Activated CD8-positive, alpha-beta memory T cell treated with anti-CD3 and anti-CD28 coated beads for 24 hours (primary cell): ENCODE measurements around the gene GJB5.
"Not testable (repeated sequence)": the region's sequence is repeated elsewhere in the genome, so short reads cannot be mapped to it uniquely, and the experiment has no call there.

ENCODE experiments used
- DNase-seq: peaks from one replicate; pipeline ENCODE4 v3.0.0-alpha.2; 2020

The GJB5 gene

DNA sequence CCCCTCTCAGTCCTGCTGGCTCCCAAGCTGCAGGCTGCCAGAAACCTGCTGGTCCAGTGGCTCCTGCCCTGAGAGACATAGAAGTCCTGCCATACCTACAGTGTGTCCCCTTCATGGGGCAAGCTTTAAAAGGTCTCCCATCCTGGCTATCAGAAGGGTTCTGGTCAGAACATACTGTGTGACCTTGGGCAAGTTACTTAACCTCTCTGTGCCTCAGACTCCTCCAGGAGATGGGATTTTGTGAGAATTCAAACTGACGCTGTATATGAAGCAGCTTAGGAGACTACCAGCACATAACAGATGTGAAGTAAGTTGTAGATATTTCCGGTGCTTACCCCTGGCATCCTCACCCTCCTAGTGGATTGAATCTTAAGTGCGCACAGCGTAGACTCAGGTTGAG lies 8.7 kb upstream of the GJB5 start:
- DNase-seq = no peak

DNA sequence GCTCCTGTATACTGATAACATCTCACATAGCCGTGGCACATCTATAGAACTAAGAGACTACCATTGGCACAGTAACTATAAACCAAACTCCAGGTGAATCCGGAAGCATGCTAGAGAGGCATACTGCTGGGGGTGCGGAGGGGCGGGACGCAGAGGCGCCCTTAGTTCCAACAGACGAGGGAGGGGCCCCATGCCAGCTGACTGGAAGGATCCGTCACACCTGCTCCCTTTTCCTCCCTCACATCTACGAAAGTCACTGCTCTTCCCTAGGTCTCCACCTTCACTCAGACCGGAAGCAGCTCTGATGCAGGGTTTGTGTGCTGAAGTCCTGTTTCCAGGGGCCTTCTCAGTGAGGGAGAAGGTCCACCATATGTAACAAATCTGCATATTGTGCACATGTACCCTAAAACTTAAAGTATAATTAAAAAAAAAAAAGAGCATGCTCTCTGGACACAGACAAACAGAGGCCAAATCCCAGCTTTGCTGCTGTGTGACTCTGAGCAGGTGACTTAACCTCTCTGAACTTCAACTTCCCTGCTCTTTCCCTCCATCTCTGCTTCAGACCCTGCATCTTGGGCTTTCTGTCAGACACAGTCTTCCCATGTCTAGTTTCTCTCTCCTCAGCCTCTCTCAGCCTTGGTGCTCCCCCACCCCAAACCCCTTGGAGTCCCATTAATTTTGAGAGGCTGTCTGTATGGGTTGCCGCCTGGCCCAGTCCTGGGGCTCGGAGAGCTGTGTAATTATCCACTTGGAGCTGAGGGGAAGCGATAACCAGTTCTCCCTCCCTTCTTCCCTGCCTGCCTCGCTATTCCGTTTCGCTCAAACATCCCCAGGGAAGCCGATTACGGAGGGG lies 7.8 kb upstream of the GJB5 start:
- no peak for DNase-seq

DNA sequence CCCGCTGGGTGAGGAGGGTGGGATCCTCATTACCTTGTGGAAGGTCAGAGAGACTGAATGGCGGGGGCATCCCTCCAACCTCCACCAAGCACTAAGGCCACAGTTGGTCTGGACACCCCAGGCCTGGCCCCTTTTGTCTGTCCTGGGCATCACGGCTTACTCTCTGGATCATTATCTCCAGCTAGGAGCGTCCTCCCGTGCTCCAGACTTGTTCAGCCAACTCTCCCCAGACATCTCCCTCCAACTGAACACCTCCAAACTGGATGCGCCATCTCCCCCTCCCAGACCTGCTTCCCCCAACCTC lies 7.3 kb upstream of the GJB5 start:
- no peak for DNase-seq

DNA sequence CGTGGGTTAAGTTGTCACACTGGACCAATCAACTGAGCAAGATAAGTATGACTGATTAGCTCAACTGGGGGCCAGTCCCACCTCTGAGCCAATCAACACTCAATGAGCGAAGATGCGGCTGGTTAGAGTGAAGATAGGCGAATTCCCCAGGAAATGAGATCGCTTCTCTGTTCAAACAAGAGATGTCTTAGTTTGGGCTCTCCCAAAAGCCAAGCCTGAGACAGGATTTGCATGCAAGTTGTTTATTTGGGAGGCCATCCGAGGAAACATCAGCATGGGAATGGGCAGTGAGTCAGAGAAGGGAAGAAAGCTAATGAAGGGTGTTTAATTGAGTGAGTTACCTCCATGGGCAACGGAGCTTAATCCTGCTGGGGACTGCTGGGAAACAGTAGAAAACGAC lies 4.9 kb upstream of the GJB5 start:
- DNase-seq = no peak

DNA sequence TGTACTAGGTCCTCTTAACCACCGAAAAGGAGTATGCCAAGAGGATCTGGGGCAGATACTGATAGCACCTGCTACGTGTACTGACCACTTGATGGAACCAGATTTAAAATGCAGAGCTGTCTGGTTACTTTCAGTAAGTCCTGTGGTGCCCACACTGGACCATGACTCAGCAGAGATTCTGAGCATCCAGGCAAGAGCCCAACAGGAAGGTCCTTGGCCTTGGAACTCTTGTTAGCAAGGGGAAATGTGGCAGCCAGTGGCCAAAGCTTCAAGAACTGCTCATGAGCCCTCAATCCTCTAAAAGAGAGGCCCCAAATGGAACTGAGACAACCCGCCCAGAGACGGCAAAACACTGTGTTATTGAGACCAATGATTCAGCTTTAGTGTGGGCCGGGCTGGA lies 4.2 kb upstream of the GJB5 start:
- no peak for DNase-seq

DNA sequence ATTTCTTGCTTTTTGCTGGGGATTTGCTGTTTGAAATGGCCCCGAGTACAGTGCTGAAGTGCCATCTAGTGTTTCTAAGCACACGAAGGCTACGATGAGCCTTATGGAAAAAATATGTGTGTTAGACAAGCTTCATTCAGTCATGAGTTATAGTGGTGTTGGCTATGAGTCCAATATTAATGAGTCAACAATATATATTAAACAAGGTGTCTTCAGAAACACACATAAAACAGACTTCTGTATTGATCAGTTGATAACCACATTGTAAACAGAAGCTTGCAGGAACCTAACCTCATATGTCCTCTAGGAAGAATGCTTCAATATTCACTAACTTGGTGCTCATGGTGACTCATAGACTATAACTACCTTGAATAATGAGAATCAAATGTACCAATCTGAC lies 1.7 kb upstream of the GJB5 start:
- DNase-seq = no peak

DNA sequence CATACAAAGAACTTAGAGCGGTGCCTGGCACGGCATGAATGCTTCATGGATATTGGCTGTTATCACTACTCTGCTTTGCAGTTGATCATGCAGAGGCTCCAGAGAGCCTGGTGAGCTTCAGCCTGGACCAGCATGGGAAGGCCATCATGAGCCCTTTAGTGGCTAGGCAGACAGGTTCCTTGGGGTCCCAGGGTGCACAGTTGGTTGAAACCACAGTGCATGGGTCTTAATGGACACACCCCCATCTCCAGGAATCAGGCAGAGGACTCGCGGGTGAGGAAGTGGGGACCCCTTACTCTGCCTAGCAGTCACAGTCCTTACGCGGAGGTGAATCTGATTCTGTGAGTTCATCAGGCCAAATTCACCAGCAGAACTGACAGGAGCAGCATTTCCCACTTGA lies 1.1 kb downstream of the GJB5 start:
- no peak for DNase-seq

DNA sequence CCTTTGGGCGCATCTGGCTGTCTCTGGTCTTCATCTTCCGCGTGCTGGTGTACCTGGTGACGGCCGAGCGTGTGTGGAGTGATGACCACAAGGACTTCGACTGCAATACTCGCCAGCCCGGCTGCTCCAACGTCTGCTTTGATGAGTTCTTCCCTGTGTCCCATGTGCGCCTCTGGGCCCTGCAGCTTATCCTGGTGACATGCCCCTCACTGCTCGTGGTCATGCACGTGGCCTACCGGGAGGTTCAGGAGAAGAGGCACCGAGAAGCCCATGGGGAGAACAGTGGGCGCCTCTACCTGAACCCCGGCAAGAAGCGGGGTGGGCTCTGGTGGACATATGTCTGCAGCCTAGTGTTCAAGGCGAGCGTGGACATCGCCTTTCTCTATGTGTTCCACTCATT lies 2.5 kb downstream of the GJB5 start:
- DNase-seq = no peak

DNA sequence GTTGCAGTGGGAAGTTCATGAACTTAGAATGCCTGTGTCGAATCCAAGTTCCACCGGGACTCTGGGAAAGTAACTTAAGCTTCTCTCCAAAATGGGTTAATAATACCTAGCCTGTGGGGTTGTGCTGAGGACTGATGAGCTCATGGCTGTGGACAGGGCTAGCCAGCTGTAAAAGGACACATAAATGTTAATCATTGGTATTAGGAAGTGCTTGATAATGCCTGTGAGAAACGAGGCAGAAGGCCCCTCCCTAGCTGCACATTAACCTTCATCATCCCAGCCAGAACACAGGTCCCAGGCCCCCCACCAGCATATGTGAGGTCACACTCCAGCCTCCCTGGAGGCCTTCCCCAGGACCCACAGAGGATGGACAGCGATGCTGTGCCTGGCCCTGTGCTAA lies 3.9 kb downstream of the GJB5 start:
- no peak for DNase-seq

DNA sequence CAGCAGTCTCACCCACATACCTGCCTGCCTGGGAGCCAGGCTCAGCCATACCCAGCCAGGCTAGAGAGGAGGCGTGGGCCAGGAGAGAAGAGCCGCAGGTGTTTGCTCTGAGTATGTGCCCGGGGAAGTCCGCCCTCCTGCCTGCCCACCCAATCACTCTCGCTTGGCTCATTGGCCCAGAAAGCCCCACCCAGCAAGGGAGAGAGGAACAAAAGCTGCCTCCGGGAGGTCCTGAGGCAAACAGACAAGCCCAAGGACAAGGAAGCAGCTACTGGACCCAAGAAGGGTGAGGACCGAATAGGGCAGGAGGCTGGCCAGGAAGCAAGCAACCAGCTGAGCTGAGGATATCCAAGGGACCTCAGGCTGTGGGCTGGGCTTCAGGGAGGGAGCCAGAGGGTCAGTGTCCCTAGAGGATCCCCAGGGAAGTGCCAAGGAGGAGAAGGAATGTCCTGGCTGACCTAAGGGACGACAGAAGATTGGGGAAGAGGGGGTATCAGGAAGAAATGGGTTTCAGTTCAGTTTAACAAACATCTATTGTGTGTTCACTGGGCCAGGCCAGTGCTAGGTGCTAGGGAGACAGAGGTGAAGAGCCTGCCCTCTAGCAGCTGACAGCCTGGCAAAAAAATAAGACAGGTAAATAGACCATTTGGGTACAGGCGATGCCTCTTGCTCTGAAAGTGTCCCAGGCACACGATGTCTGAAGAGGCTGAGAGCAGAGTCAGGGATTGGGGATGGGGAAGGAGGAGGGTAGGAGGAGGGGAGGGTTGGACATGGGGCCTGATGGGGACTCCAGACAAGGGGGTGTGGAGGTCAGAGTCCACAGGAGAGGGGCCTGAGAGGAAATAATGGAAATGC lies 4.9 kb downstream of the GJB5 start, which contains the start of gene GJB4:
Gene GJB4 (plus strand): TSS at position 238 of the 855 bp plus-strand sequence. CDS start 1,515 bp downstream, outside the sequence.
- no peak for DNase-seq

DNA sequence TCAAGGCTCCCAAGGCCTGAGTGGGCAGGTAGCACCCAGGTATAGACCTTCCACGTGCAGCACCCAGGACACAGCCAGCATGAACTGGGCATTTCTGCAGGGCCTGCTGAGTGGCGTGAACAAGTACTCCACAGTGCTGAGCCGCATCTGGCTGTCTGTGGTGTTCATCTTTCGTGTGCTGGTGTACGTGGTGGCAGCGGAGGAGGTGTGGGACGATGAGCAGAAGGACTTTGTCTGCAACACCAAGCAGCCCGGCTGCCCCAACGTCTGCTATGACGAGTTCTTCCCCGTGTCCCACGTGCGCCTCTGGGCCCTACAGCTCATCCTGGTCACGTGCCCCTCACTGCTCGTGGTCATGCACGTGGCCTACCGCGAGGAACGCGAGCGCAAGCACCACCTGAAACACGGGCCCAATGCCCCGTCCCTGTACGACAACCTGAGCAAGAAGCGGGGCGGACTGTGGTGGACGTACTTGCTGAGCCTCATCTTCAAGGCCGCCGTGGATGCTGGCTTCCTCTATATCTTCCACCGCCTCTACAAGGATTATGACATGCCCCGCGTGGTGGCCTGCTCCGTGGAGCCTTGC lies 6.4 kb downstream of the GJB5 start:
- no peak for DNase-seq

DNA sequence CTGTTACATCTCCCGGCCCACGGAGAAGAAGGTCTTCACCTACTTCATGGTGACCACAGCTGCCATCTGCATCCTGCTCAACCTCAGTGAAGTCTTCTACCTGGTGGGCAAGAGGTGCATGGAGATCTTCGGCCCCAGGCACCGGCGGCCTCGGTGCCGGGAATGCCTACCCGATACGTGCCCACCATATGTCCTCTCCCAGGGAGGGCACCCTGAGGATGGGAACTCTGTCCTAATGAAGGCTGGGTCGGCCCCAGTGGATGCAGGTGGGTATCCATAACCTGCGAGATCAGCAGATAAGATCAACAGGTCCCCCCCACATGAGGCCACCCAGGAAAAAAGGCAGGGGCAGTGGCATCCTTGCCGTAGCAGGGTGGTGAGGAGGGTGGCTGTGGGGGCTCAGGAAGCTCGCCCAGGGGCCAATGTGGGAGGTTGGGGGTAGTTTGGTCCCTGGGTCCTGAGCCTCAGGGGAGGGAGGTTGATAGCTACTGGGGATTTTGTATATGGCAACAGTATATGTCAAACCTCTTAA lies 7.0 kb downstream of the GJB5 start:
- no peak for DNase-seq

DNA sequence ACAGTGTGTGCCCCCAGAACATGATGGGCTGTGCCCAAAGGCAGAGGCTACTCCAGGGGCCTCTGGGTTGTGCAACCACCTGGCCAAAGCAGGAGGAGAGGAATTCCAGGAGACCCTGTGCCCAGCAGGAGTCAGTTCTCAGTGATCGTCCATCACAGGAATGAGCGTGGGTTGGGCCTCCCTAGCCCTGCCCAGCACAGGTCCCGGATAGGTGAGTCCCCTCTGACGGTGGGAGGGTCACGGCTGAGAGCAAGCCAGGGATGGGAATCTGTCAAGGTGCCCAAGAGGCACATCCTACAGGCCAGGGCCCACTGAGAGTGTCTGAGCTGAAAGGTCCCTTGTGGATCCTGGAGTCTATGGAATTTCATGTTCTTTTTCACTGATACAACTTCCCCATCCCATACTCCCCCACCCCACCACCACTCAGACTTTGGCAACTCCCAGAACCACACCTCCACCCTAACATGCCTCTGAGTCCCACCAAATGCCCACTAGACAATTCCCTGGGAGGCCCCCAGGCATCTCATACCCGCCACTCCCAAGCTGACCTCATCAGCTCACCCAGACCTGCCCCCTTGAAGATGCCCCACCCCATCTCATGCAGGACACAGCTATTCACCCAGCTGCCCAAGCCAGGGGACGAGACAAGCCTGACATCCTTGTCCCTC lies 7.8 kb downstream of the GJB5 start:
- no peak for DNase-seq

DNA sequence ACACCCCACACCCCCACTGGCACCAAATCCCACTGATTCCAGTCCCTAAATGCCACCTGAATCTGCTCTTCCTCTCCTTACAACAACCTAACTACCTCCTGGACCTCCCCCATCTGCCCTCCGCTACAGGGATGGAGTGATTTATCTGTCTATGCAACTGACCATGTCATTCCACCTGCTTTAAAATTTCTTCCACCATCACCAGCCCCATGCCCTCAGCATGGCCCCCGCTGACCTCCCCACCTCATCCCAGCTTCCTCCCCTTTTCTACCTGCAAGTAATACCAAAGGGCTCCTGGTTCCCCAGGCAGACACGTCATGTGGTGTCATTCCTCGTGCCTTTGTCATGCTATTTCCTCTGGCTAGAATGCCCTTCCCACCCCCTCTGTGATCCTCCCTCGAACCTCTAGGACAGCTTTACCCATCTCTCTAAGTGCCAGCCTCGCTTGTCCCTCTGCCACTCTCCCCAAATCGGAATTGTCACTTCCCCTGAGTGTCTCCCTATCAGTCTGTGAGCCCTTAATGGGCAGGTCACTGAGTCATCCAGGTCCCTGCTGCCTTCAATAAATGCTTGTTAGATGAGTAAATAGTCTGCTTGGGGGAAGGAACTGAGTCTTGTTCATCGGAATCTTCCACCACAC lies 8.4 kb downstream of the GJB5 start:
- DNase-seq = no peak

DNA sequence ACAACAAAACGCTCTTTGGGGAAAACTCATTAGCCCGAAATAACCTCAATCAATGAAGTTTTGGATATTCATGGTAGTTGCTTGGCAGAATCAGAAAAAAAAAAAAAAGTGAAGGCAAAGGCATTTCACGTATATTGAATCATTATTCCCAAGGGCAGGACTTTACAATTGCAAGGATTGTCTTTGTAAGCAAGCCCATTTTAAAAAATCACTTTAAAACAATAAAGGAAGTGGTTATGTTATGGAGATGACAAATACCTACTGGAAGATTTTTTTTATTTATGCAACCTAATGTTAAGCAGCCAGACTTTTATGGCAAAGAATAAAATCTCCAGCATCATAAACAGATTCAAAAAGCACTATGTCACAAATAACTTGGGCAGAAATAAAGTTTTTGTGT lies 14.0 kb downstream of the GJB5 start:
- no peak for DNase-seq

DNA sequence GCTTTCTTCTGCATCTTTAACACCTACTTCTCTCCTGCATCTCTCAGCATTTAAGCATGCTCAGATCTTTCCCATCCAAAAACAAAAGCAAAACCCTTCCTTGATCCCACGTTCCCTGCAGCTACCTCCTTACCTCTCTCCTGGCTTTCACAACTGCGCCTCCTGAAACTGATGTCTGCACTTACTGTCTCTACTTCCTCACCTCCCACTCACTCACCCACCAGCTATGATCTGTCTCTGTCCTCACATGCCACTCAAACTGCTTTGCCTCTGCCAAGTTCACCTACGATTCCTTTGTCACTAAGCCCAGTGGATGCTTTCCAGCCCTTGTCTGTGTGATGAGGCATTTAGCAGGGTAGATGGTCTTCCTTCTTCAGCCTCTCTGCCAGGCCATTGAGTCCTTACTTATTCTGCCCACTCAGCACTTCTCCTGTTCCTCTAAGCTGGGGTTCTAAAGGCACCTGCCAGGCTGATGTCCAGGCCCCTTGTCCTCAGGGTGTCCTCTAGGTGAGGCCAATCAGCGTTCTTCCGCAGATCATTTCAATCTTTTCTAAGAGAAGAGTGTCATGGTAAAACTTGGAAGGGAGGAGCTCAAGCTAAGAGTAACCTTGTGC lies 16.2 kb downstream of the GJB5 start:
- no peak for DNase-seq

DNA sequence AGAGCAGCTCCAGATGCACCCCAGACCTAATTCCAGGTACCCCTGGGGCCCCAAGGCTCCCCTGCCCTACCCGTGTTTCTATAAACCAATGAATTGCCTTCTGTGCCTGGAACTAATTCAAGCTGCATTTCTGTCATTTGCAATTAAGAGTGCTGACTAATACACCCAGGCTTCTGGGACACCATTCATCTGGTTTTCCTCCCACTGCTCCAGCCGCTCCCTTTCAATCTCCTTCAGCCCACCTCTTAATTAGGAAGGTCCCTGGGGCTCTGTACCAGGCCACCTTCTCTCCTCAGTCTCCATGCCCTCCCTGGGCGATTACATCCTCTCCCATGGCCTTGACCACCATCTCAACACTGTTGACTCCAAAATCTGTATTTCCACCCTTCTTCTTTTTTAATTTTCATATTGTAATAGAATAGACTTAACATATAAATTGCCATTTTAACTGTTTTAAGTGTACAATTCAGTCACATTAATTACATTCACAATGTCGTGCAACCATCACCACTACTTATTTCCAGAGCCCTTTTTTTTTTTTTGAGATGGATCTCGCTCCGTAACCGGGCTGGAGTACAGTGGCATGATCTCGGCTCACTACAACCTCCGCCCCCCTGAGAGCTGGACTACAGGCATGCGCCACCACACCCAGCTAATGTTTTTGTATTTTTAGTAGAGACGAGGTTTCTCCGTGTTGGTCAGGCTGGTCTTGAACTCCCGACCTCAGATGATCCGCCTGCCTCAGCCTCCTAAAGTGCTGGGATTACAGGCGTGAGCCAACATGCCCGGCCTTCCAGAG lies 16.9 kb downstream of the GJB5 start:
- no peak for DNase-seq

DNA sequence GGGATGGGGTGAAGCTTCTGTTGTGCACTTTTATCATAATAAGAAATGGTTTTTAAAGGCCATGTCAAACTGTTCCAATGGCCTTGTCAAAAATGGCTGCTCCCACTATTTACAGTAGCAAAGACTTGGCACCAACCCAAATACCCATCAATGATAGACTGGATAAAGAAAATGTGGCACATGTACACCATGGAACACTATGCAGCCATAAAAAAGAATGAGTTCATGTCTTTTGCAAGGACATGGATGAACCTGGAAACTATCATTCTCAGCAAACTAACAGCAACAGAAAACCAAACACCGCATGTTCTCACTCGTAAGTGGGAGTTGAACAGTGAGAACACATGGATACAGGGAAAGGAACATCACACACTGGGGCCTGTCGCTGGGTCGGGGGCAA lies 18.3 kb downstream of the GJB5 start:
- DNase-seq = not testable (repeated sequence)

DNA sequence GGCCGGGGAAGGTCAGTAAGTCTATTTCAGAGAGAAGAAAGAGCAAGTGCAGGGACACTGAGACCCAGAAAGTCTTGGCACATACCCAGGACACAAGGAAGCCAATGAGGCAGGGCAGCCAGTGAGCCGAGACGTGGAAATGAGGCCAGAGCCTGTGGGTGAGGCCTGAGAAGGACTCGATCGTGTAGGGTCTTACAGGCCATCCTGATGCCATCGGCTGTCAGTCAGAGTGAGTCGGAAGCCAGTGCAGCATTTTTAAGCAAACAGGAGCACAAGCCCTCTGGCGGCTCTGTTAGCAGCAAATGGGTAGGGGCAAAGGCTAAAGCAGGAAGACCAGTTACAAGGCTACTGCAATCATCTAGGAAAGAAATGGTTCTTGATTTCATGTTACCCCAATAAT lies 20.1 kb downstream of the GJB5 start:
- no peak for DNase-seq

DNA sequence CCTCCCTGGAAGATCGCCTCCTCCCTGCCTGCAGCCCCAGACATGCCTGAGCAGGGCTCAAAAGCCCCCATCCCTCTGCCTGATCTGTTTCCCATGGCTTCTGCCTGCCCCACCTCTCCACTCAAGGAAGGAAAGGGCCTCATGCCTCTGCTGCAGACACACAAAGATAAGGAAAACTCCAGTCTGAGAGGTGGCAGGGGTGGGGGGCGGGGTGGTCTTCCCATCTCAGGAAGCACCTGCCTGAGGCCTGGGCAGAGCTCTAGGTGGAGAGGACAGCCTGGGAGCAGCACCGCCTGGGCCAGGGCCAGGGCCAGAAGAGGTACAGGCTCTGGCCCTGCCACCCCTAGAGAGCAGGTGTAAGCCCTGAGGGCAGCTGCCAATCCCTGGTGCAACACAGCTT lies 22.1 kb downstream of the GJB5 start:
- DNase-seq = no peak
